Lower leg skin (tissue), 4 donors: ENCODE data around the gene DNMT3L. TPM values are rescaled to one million over a fixed set of nuclear protein-coding genes. Genes with fewer than 3 reads are reported as not detected.

Source experiments
- DNase-seq, 2 donors: peaks; one replicate each; pipeline ENCODE4 v3.0.0-alpha.2; 2019; ENCODE audit warnings: low spot score in 2 of 2
- H3K4me3 ChIP-seq: fragments of 200-600 bp; sonication (generic); 2 replicates; pipeline ENCODE4 v1.5.1; 2017; ENCODE audit warnings: mild to moderate bottlenecking, low read depth; ENCODE audit not compliant: poor library complexity, severe bottlenecking
- POLR2A ChIP-seq, 2 donors: fragments of 450-650 bp; IDR thresholded peaks; one replicate each; pipeline ENCODE4 v1.6.1; 2016 to 2017; ENCODE audit warnings: antibody characterized with exemption in 2 of 2, mild to moderate bottlenecking in 1 of 2, moderate library complexity in 1 of 2
- WGBS, 2 donors: methylation state at CpG; one replicate each; pipeline ENCODE4 v1.1.5; 2018; 5-methylcytosine and 5-hydroxymethylcytosine counted together
- intact Hi-C: fragments of 100-400 bp; cut with DNase I; formaldehyde crosslinking; loops from one replicate; pipeline ENCODE4 v1.15.0; 2023; ENCODE audit warnings: low total_unique reads
- total RNA-seq, 4 donors: library from RNA; depleted of rRNA; stranded (reverse); fragments of >200 nt; gene quantifications; one replicate each; pipeline ENCODE4 v1.1.0, GENCODE V29; 2016
- TF ChIP-seq, protein P1 (sequence below), 3 donors: fragments of 450-650 bp; IDR thresholded peaks; one replicate each; pipeline ENCODE4 v1.5.1; 2016; ENCODE audit warnings: antibody characterized with exemption in 3 of 3, mild to moderate bottlenecking in 3 of 3, moderate library complexity in 2 of 3

DNMT3L gene
- total RNA-seq, 4 donors from 2014 or later = not detected

DNA sequence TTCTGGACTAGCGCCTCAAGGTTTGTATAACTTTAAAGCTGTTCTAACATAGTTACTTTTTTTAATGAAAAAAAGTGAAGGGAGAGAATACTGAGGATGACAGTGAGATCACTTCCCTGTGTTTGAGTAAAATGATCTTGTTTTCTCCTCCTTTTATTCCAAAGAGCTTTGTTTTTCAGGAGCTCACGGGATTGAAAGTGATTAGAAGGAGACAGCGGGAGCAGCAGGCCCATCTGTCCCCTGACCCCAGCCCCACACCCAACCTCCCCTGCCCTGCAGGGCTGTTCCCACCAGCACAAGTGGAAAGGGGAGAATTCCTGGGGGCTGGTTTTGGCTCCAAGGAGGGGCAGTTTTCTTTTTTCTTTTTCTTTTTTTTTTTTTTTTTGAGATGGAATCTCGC, 2.1 kb upstream of the DNMT3L start:
- 65 to 66% methylated on average over 4 of the region's 4 CpGs for WGBS, 2 donors

DNA sequence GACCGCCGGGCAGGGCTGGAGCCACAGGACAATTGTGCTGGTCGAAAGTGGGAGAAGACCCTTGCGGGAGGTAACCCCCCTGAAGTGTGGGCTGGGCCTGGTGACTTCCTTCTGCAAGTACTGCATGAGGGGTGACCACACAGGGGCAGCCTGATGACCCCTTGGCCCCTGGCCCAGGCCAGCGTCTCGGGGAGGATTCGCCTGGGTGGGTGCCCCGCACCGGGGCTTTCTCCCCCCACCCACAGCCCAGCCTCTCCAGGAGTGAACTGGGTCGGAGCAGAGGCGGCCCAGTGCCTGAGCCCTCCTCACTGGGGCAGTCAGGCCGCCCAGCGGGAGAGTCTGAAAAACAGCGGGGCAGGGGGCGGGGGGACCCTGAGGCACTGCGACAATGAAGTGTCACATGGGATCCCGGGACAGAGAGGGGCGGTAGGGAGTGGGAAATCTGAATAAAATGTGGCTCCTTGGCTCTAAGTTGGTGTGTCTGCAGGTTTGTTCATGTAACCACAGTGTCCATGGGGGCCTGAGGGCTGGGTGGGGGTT, 1.6 kb upstream of the DNMT3L start:
- intact Hi-C loops = no loop called here
- 37 to 48% methylated on average over 18 of the region's 18 CpGs for WGBS, 2 donors
- H3K4me3 ChIP-seq = no peak overlapping the region
- no peak for TF ChIP-seq POLR2A (IDR thresholded peaks at IDR 0.05)
- TF ChIP-seq, protein P1, sequence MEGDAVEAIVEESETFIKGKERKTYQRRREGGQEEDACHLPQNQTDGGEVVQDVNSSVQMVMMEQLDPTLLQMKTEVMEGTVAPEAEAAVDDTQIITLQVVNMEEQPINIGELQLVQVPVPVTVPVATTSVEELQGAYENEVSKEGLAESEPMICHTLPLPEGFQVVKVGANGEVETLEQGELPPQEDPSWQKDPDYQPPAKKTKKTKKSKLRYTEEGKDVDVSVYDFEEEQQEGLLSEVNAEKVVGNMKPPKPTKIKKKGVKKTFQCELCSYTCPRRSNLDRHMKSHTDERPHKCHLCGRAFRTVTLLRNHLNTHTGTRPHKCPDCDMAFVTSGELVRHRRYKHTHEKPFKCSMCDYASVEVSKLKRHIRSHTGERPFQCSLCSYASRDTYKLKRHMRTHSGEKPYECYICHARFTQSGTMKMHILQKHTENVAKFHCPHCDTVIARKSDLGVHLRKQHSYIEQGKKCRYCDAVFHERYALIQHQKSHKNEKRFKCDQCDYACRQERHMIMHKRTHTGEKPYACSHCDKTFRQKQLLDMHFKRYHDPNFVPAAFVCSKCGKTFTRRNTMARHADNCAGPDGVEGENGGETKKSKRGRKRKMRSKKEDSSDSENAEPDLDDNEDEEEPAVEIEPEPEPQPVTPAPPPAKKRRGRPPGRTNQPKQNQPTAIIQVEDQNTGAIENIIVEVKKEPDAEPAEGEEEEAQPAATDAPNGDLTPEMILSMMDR (IDR thresholded peaks at IDR 0.05) = no peak
- no peak for DNase-seq

More for the DNA sequence above, 2.1 kb upstream of the DNMT3L start:
- TF ChIP-seq, protein P1 (IDR thresholded peaks at IDR 0.05) = no peak
- TF ChIP-seq POLR2A (IDR thresholded peaks at IDR 0.05) = no peak
- no peak overlapping the region for H3K4me3 ChIP-seq
- intact Hi-C loops = no loop called here
- DNase-seq = no peak

DNA sequence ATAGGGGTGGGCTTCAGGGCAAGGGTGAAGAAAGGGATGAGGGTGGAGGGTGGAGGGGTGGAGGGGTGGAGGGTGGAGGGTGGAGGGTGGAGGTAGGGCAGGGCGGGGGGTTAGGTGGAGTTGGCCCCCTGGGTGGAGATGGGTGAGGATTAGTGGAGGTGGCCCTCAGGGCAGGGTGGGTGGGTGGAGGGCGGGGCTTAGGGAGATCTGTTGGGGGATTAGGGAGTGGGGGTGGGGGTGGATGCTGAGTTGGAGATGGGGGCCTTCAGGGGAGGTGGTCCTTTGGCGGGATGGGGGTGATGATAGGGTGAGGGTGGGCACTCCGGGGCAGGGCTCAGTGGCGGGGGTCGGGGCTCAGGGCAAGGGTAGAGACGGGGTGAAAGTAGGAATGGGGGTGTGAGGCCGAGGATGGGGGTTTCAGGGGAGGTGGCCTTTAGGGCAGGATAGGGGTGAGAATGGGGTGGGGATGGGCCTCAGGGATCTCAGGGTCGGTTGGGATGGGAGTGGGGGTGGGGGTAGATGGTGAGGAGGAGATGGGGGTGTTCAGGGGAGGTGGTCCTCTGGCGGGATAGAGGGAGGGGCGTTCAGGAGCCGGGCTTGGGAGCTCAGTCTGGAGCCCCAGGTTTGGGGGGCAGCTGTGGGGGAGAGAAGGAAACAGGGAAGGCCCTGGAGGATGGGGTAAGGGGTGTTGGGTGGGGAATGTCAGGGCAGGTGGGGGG, 800 bp upstream of the DNMT3L start:
- TF ChIP-seq, protein P1 (IDR thresholded peaks at IDR 0.05) = no peak
- no peak for TF ChIP-seq POLR2A (IDR thresholded peaks at IDR 0.05)
- DNase-seq = no peak
- intact Hi-C loops = no loop called here
- no peak overlapping the region for H3K4me3 ChIP-seq
- WGBS, 2 donors = 62 to 73% methylated on average over 11 of the region's 12 CpGs

DNA sequence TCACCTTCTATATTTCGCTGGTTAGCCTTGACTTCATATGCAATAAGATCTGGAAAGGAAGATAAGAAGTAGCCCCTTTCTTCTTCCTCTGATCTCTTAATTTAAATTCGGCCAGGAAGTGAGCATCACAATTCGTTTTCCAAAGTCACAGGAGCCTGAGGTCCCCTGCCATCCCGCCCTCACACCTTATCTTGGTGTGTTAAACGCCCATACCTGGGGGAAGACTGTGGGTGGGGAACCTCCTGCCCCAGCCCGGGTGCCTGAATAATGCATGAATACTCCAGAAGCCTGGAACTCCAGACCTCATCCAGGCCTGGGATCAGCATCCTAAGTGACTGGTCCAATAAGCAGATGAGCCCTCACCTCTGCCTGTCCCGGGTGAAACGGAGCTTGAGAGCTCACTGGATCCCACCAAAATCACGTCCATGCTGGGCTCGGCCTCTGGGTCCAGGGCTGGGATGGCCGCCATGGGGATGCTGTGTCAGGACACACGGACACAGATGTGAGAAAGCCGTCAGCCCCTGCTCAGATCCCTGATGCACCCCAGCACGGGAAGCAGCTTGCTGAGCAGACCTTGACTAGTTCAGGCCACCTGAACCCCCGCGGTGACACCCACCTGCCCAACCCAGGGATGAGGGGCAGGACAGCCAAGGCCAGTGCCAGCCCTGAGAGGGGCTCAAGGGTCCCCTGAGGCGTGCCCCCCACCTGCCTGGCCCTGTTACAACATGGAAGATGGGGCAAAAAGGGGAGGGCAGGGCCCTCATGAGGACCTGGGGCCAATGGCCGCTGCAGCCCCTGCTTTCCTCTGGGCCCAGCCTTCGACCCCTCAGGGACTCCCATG, 686 bp downstream of the DNMT3L start:
- no peak for DNase-seq
- no peak for TF ChIP-seq POLR2A (IDR thresholded peaks at IDR 0.05)
- TF ChIP-seq, protein P1 (IDR thresholded peaks at IDR 0.05) = no peak
- intact Hi-C loops = no loop called here
- H3K4me3 ChIP-seq = no peak overlapping the region
- 73 to 75% methylated on average over 11 to 17 of the region's 19 CpGs for WGBS, 2 donors

DNA sequence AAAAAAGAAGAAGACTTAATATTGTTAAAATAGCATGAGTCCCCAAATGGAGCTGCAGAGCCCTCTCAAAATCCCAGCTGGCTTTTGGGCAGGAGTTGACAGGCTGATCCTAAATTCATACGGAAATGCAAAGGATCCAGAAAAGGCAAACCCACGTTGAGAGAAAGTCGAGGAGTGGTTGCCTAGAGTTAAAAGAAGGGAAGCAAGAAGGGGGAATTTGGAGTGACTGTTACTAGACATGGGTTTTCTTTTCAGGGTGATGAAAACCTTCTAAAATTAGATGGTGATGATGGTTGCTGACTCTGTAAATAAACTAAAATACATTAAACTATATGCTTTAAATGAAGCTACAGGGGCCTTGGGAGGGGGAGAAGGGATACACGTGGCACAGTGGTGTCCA, 1.6 kb downstream of the DNMT3L start:
- no peak overlapping the region for H3K4me3 ChIP-seq
- TF ChIP-seq, protein P1 (IDR thresholded peaks at IDR 0.05) = no peak
- TF ChIP-seq POLR2A (IDR thresholded peaks at IDR 0.05) = no peak
- intact Hi-C loops = no loop called here
- DNase-seq = no peak
- WGBS, 2 donors = 75 to 76% methylated on average over 4 of the region's 4 CpGs
